GM15510 (cell line): ENCODE measurements around the gene STK39.

Experiments
- POLR2A ChIP-seq: IDR thresholded peaks from 3 replicates; pipeline ENCODE4 v1.6.1; 2011; ENCODE audit warnings: borderline replicate concordance; ENCODE audit not compliant: insufficient read length; ENCODE audit errors: extremely low read depth

STK39 gene

GRCh38 chr2:167957662-167958061, 289.7 kb downstream of the STK39 start:
- no peak for TF ChIP-seq POLR2A

- TF ChIP-seq POLR2A: no peak
These were observed 292.0 kb downstream of the STK39 start for GRCh38 chr2:167955264-167955906.

- no peak for TF ChIP-seq POLR2A
These were observed 292.9 kb downstream of the STK39 start for GRCh38 chr2:167954495-167954894.

- TF ChIP-seq POLR2A: no peak
These were observed 293.6 kb downstream of the STK39 start for GRCh38 chr2:167953776-167954175.

- TF ChIP-seq POLR2A: no peak
These were observed 296.8 kb downstream of the STK39 start for GRCh38 chr2:167950571-167950970.

- no peak for TF ChIP-seq POLR2A
These were observed 301.0 kb downstream of the STK39 start for GRCh38 chr2:167946441-167946841.

- no peak for TF ChIP-seq POLR2A
These were observed 301.6 kb downstream of the STK39 start for GRCh38 chr2:167945660-167946368.

GRCh38 chr2:167944825-167945659, 302.4 kb downstream of the STK39 start:
- no peak for TF ChIP-seq POLR2A

GRCh38 chr2:167943897-167944296, 303.5 kb downstream of the STK39 start:
- TF ChIP-seq POLR2A: no peak

- no peak for TF ChIP-seq POLR2A
These were observed 304.0 kb downstream of the STK39 start for GRCh38 chr2:167943368-167943767.

- TF ChIP-seq POLR2A: no peak
These were observed 304.9 kb downstream of the STK39 start for GRCh38 chr2:167942366-167943081.

- no peak for TF ChIP-seq POLR2A
These were observed 305.8 kb downstream of the STK39 start for GRCh38 chr2:167941604-167942003.

- no peak for TF ChIP-seq POLR2A
These were observed 306.5 kb downstream of the STK39 start for GRCh38 chr2:167940734-167941507.

GRCh38 chr2:167940346-167940725, 307.1 kb downstream of the STK39 start:
- no peak for TF ChIP-seq POLR2A
